CD4-positive, alpha-beta T cell (primary cell): ENCODE measurements around the gene SRGAP2B. TPM values are rescaled to one million over a fixed set of nuclear protein-coding genes. Genes with fewer than 3 reads are reported as not detected.
"Not testable (repeated sequence)": the region's sequence is repeated elsewhere in the genome, so short reads cannot be mapped to it uniquely, and the experiment has no call there.

Source experiments
- ATAC-seq: fragments of 200-7000 bp; cut with Tn5 transposase; one replicate; pipeline ENCODE4 v1.10.0; 2022; ENCODE audit warnings: mild to moderate bottlenecking; ENCODE audit not compliant: poor library complexity
- CTCF ChIA-PET: fragments of 350-600 bp; sonication (Branson Sonifier 250); formaldehyde crosslinking; loops from one replicate; lab custom pipeline; 2021; ENCODE audit warnings: antibody characterized with exemption, inconsistent platforms; lab: Charles Lee
- POLR2A ChIA-PET: fragments of 350-600 bp; sonication (Branson Sonifier 250); formaldehyde crosslinking; loops from one replicate; lab custom pipeline; 2021; ENCODE audit warnings: antibody characterized with exemption, inconsistent platforms; lab: Charles Lee
- DNase-seq, 14 experiments: peaks; one replicate each; pipeline ENCODE4 v3.0.0-alpha.2; 2013 to 2020; ENCODE audit warnings: mixed read lengths in 2 of 14
- H3K27ac ChIP-seq, 2 donors: one replicate each; pipeline versions ENCODE4 v1.5.1 to v1.7.0; 2013; ENCODE audit warnings: low read length in 2 of 2, low read depth in 1 of 2, mild to moderate bottlenecking in 1 of 2
- H3K27me3 ChIP-seq, 2 experiments: 1 replicate in 1 of 2; 2 replicates in 1 of 2; pipeline versions ENCODE4 v1.6.1 to v1.7.0; 2013; ENCODE audit warnings: low read length in 2 of 2, control low read depth in 1 of 2, mild to moderate bottlenecking in 1 of 2, moderate library complexity in 1 of 2; ENCODE audit not compliant: insufficient read depth in 2 of 2, control insufficient read depth in 1 of 2
- H3K36me3 ChIP-seq: one replicate; pipeline ENCODE4 v1.6.1; 2013; ENCODE audit warnings: low read length, control low read depth; ENCODE audit not compliant: insufficient read depth
- H3K4me1 ChIP-seq: one replicate; pipeline ENCODE4 v1.6.1; 2013; ENCODE audit warnings: low read length, control low read depth; ENCODE audit not compliant: insufficient read depth
- H3K4me3 ChIP-seq: one replicate; pipeline ENCODE4 v1.5.1; 2013; ENCODE audit warnings: mild to moderate bottlenecking, low read length, moderate library complexity
- H3K9me3 ChIP-seq, 2 experiments: 1 replicate in 1 of 2; 2 replicates in 1 of 2; pipeline versions ENCODE4 v1.6.1 to v1.7.0; 2013; ENCODE audit warnings: low read length in 2 of 2, mild to moderate bottlenecking in 2 of 2, control low read depth in 1 of 2, moderate library complexity in 1 of 2; ENCODE audit not compliant: control insufficient read depth in 1 of 2, insufficient read depth in 1 of 2
- H3K27ac Mint-ChIP-seq: one replicate; pipeline ENCODE4 v1.8.0; 2020; ENCODE audit warnings: mixed read lengths
- H3K27me3 Mint-ChIP-seq: one replicate; pipeline ENCODE4 v1.8.0; 2021; ENCODE audit warnings: mixed read lengths
- H3K36me3 Mint-ChIP-seq: one replicate; pipeline ENCODE4 v1.8.0; 2021; ENCODE audit warnings: low read depth, mixed read lengths
- H3K4me1 Mint-ChIP-seq: one replicate; pipeline ENCODE4 v1.8.0; 2021; ENCODE audit warnings: low read depth, mixed read lengths
- H3K4me3 Mint-ChIP-seq: one replicate; pipeline ENCODE4 v1.8.0; 2020; ENCODE audit warnings: mild to moderate bottlenecking, mixed read lengths
- H3K9me3 Mint-ChIP-seq: one replicate; pipeline ENCODE4 v1.8.0; 2020; ENCODE audit warnings: mixed read lengths
- intact Hi-C, 2 experiments: fragments of 100-400 bp; cut with DNase I in 1 of 2; cut with micrococcal nuclease in 1 of 2; formaldehyde crosslinking; loops; one replicate each; pipeline versions ENCODE4 v1.15.1 to v1.9.0; 2023 to 2025; cut with DNase I, micrococcal nuclease
- total RNA-seq, 174 experiments: library from RNA in 2 of 174; stranded (reverse) in 2 of 174; gene quantifications; one replicate each; pipeline ENCODE4 v1.2.3 and lab custom pipeline; 2021 to 2026

Gene SRGAP2B
- total RNA-seq, 2 experiments from 2014 or later = 11.4 to 11.6 TPM

GRCh38 chr1:145055217-145055760 is 39.8 kb downstream of the SRGAP2B start:
- CTCF ChIA-PET, H3K27ac Mint-ChIP-seq, H3K4me3 ChIP-seq, H3K36me3 ChIP-seq, H3K36me3 Mint-ChIP-seq, H3K9me3 ChIP-seq, DNase-seq, ATAC-seq, intact Hi-C loops, H3K4me3 Mint-ChIP-seq, H3K27me3 Mint-ChIP-seq, H3K27me3 ChIP-seq, POLR2A ChIA-PET, H3K27ac ChIP-seq, H3K9me3 Mint-ChIP-seq, H3K4me1 Mint-ChIP-seq, H3K4me1 ChIP-seq: not testable (repeated sequence)

- H3K4me1 Mint-ChIP-seq, ATAC-seq, H3K4me3 Mint-ChIP-seq, intact Hi-C loops, POLR2A ChIA-PET, CTCF ChIA-PET, H3K36me3 Mint-ChIP-seq, H3K27me3 Mint-ChIP-seq, H3K4me1 ChIP-seq, H3K4me3 ChIP-seq, H3K36me3 ChIP-seq, DNase-seq, H3K9me3 ChIP-seq, H3K9me3 Mint-ChIP-seq, H3K27ac Mint-ChIP-seq, H3K27me3 ChIP-seq, H3K27ac ChIP-seq: not testable (repeated sequence)
Observed at GRCh38 chr1:145053428-145053827, 41.7 kb downstream of the SRGAP2B start.

GRCh38 chr1:145052019-145052776 is 42.9 kb downstream of the SRGAP2B start:
- DNase-seq, H3K4me1 Mint-ChIP-seq, H3K27ac Mint-ChIP-seq, H3K9me3 Mint-ChIP-seq, POLR2A ChIA-PET, ATAC-seq, intact Hi-C loops, H3K9me3 ChIP-seq, H3K36me3 ChIP-seq, H3K27me3 ChIP-seq, CTCF ChIA-PET, H3K4me1 ChIP-seq, H3K27ac ChIP-seq, H3K4me3 ChIP-seq, H3K4me3 Mint-ChIP-seq, H3K36me3 Mint-ChIP-seq, H3K27me3 Mint-ChIP-seq: not testable (repeated sequence)

GRCh38 chr1:145048181-145048856 is 46.8 kb downstream of the SRGAP2B start:
- DNase-seq, H3K9me3 Mint-ChIP-seq, CTCF ChIA-PET, H3K4me1 Mint-ChIP-seq, H3K36me3 ChIP-seq, H3K4me1 ChIP-seq, H3K27ac Mint-ChIP-seq, POLR2A ChIA-PET, ATAC-seq, H3K27me3 Mint-ChIP-seq, H3K9me3 ChIP-seq, intact Hi-C loops, H3K4me3 Mint-ChIP-seq, H3K4me3 ChIP-seq, H3K27ac ChIP-seq, H3K36me3 Mint-ChIP-seq, H3K27me3 ChIP-seq: not testable (repeated sequence)

GRCh38 chr1:145047553-145047952 is 47.6 kb downstream of the SRGAP2B start:
- H3K4me3 Mint-ChIP-seq, ATAC-seq, H3K36me3 ChIP-seq, H3K27ac Mint-ChIP-seq, H3K27me3 Mint-ChIP-seq, H3K27me3 ChIP-seq, POLR2A ChIA-PET, CTCF ChIA-PET, H3K4me1 Mint-ChIP-seq, intact Hi-C loops, H3K27ac ChIP-seq, H3K9me3 Mint-ChIP-seq, H3K9me3 ChIP-seq, DNase-seq, H3K36me3 Mint-ChIP-seq, H3K4me3 ChIP-seq, H3K4me1 ChIP-seq: not testable (repeated sequence)

GRCh38 chr1:145045571-145046273 is 49.4 kb downstream of the SRGAP2B start:
- H3K36me3 Mint-ChIP-seq, H3K27me3 ChIP-seq, H3K4me3 Mint-ChIP-seq, H3K4me1 Mint-ChIP-seq, H3K27ac ChIP-seq, H3K4me1 ChIP-seq, POLR2A ChIA-PET, H3K27me3 Mint-ChIP-seq, CTCF ChIA-PET, H3K9me3 Mint-ChIP-seq, H3K36me3 ChIP-seq, intact Hi-C loops, DNase-seq, H3K27ac Mint-ChIP-seq, H3K4me3 ChIP-seq, ATAC-seq, H3K9me3 ChIP-seq: not testable (repeated sequence)
